Chondrocyte (in vitro differentiated cells): ENCODE data around the gene RELL1. TPM values are rescaled to one million over a fixed set of nuclear protein-coding genes. Genes with fewer than 3 reads are reported as not detected.

Experiments used
- DNase-seq: peaks from one replicate; pipeline ENCODE4 v3.0.0; 2021; ENCODE audit warnings: mixed read lengths, low spot score
- H3K27ac Mint-ChIP-seq: one replicate; pipeline ENCODE4 v1.8.0; 2021; ENCODE audit warnings: mild to moderate bottlenecking, moderate library complexity, mixed read lengths; ENCODE audit not compliant: unreplicated experiment
- H3K27me3 Mint-ChIP-seq: 2 replicates; pipeline ENCODE4 v1.8.0; 2021; ENCODE audit warnings: low read depth, mixed read lengths
- H3K36me3 Mint-ChIP-seq: 2 replicates; pipeline ENCODE4 v1.8.0; 2021; ENCODE audit warnings: low read depth, mixed read lengths
- H3K4me1 Mint-ChIP-seq: 2 replicates; pipeline ENCODE4 v1.8.0; 2021; ENCODE audit warnings: low read depth, mild to moderate bottlenecking, mixed read lengths
- H3K4me3 Mint-ChIP-seq: one replicate; pipeline ENCODE4 v1.8.0; 2021; ENCODE audit warnings: mild to moderate bottlenecking, moderate library complexity, mixed read lengths; ENCODE audit not compliant: unreplicated experiment
- H3K9me3 Mint-ChIP-seq: 2 replicates; pipeline ENCODE4 v1.8.0; 2021; ENCODE audit warnings: low read depth, mixed read lengths
- total RNA-seq: library from RNA; stranded (reverse); gene quantifications from 3 replicates; pipeline ENCODE4 v1.2.1, GENCODE V29; 2021
- TF ChIP-seq, protein P1 (sequence below): fragments of 200-600 bp; sonication (generic); IDR thresholded peaks from 2 replicates; pipeline ENCODE4 v1.5.0; 2021; ENCODE audit warnings: antibody characterized with exemption, mild to moderate bottlenecking, moderate library complexity

Gene RELL1
- total RNA-seq, 1 donor from 2014 or later = 22.8 TPM

DNA sequence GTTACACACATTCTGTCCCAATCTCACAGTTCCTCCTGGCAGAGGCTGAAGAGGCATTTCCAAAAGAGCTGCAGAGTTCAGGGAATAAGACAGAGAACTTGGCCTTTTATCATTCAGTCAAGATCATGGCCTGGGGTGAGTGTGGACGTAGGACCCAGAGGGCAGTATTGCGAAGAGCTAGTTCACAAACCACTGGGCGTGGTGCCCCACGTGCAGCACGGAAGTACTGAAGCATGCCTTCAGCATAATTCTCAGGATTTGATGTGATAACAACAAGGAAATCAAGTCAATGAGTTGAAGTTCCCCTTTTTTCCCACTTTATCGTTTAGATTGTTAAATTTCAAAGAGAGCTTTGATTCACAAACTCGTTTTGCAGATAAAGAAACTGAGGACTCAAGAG, 117.7 kb downstream of the RELL1 start:
- TF ChIP-seq, protein P1, sequence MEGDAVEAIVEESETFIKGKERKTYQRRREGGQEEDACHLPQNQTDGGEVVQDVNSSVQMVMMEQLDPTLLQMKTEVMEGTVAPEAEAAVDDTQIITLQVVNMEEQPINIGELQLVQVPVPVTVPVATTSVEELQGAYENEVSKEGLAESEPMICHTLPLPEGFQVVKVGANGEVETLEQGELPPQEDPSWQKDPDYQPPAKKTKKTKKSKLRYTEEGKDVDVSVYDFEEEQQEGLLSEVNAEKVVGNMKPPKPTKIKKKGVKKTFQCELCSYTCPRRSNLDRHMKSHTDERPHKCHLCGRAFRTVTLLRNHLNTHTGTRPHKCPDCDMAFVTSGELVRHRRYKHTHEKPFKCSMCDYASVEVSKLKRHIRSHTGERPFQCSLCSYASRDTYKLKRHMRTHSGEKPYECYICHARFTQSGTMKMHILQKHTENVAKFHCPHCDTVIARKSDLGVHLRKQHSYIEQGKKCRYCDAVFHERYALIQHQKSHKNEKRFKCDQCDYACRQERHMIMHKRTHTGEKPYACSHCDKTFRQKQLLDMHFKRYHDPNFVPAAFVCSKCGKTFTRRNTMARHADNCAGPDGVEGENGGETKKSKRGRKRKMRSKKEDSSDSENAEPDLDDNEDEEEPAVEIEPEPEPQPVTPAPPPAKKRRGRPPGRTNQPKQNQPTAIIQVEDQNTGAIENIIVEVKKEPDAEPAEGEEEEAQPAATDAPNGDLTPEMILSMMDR = no peak
- no peaks in the 10 kb centered on the region for H3K9me3 Mint-ChIP-seq
- no peaks in the 10 kb centered on the region for H3K27me3 Mint-ChIP-seq
- no peaks in the 10 kb centered on the region for H3K36me3 Mint-ChIP-seq
- no peak for DNase-seq
- no peak overlapping the region for H3K27ac Mint-ChIP-seq
- H3K4me3 Mint-ChIP-seq = no peak overlapping the region
- H3K4me1 Mint-ChIP-seq = no peaks in the 10 kb centered on the region

DNA sequence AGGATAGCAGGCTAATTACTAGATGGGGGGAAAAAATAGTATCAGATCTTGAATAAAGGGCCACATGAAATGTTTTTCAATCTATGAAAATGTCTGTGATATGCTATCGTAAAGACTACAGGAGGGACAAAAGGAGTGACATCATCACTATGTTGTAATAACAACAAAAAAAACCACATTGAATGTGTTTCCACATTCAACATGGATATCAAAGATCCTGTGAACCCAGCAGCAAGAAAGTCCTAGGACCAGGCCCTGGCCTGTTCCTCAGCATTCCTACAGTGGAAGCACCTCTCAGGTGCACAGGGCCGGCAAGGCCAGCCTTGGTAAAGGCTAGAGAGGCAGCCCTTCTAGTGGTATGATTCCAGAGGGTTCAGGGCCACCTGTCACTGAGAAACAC, 118.3 kb downstream of the RELL1 start:
- TF ChIP-seq, protein P1 = no peak
- Mint-ChIP-seq H3K4me1 (no peaks in the 10 kb centered on the region), H3K9me3 (no peaks in the 10 kb centered on the region), H3K4me3 (no peak overlapping the region), H3K36me3 (no peaks in the 10 kb centered on the region), H3K27ac (no peak overlapping the region), H3K27me3 (no peaks in the 10 kb centered on the region)
- DNase-seq = no peak

DNA sequence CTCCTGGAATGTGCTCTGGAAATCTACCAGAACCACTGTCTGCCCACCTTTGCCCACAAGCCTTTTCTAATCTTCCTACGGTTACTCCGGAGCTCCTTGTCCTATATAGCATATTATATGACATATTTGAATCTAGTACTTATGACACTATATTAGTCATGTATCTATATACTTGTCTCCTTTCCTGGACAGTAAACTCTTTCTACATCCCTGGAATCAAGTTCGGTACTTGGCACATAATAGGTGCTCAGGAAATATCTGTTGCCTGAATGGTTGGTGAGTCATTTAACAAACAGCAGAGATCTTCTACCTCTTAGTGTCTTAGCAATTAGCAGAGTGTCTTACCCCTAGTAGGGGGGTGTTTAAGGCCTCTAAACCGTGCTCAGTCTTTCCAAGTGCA, 123.6 kb downstream of the RELL1 start:
- Mint-ChIP-seq H3K4me1 (no peaks in the 10 kb centered on the region), H3K27ac (no peak overlapping the region), H3K36me3 (no peaks in the 10 kb centered on the region), H3K9me3 (peaks cover 5% of the 10 kb centered on the region), H3K27me3 (no peaks in the 10 kb centered on the region), H3K4me3 (no peak overlapping the region)
- DNase-seq = no peak
- TF ChIP-seq, protein P1 = no peak

DNA sequence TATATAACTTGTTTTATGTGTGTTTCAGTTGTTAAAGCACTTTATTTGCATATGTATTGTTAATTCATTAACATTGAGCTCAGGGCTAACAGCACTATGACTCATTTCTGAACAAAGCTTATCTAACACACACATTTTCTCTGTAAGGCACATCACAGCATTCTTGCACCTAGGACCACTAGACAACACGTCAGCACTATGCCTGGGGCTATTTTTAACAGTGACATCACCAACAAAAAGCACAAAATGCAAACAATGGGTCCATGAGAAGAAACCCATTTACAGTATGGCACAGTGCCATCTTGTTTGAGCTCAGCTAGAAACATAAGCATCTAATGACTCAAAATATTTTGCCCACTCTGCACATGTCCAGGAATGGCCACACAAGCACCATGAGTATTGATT, 124.4 kb downstream of the RELL1 start:
- Mint-ChIP-seq H3K27ac (no peak overlapping the region), H3K4me3 (no peak overlapping the region), H3K36me3 (no peaks in the 10 kb centered on the region), H3K9me3 (peaks cover 5% of the 10 kb centered on the region), H3K4me1 (no peaks in the 10 kb centered on the region), H3K27me3 (no peaks in the 10 kb centered on the region)
- TF ChIP-seq, protein P1 = no peak
- DNase-seq = no peak

DNA sequence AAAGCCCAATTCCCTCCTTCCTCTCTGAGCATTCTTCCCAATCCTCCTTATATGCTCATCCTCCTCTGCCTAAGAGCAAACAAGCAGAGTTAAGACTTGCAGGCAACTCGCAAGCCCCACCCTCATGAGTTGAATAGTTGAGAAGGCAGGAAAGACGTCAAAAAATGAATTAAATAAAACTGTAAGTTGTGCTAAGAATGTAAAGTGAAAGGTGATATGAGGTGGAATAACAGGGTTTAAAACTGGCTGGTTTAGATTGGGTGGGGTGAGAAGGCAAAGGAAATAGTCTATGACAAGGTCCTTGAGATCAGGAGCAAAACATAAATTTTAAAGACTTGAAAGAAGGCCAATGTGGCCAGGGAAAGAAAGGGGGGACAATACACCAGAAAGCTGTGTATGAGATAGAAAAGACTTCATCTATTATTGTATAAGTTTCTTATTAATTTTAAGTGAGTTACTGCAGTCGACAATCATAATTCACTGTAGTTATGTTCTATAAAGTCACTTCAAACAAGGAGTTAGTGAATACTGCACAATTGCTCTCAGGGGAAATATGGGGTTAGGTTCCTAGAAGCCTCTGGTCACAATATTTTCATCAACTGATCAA, 124.9 kb downstream of the RELL1 start:
- TF ChIP-seq, protein P1 = no peak
- Mint-ChIP-seq H3K4me3 (no peak overlapping the region), H3K27ac (no peak overlapping the region), H3K4me1 (no peaks in the 10 kb centered on the region), H3K9me3 (peaks cover 5% of the 10 kb centered on the region), H3K36me3 (no peaks in the 10 kb centered on the region), H3K27me3 (no peaks in the 10 kb centered on the region)
- DNase-seq = no peak

Other genes with a start within 250 kb of the RELL1 start
- 26.1 to 28.9 TPM (median 26.4 TPM) in 3 replicates for gene PGM2, start 140.3 kb upstream of the RELL1 start, total RNA-seq
- gene TBC1D1, start 204.7 kb upstream of the RELL1 start, total RNA-seq = 79.8 to 92.7 TPM (median 86.1 TPM) in 3 replicates